Stimulated activated CD8-positive, alpha-beta memory T cell treated with anti-CD3 and anti-CD28 coated beads, Interleukin-7, amount 100 ng/mL, for 48 hours (primary cell): ENCODE measurements around the gene MAPKBP1.

Source experiments
- DNase-seq, 2 donors: peaks; one replicate each; pipeline ENCODE4 v3.0.0-alpha.2; 2020; ENCODE audit warnings: low read depth in 1 of 2; ENCODE audit errors: extremely low read depth in 1 of 2

MAPKBP1 gene

DNA sequence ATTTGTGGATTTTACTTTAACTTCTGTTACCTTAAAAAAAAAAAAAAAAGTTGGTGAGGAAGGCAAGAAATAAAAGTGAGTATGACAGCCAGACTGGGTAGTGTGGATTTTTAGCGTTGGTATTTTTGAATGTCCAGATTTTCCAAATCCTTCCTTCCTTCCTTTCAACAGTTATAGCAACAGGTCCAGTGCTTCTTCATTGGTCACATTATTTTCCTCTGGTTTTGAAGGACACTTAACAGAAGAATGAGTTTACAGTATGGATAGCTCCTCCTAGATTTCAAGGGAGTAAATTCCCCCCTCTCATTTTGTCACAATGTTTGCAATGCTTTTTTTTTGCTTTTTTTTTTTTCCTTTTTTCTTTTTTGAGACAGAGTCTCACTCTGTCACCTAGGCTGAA, 6.4 kb downstream of the MAPKBP1 start:
- DNase-seq, result no peak

DNA sequence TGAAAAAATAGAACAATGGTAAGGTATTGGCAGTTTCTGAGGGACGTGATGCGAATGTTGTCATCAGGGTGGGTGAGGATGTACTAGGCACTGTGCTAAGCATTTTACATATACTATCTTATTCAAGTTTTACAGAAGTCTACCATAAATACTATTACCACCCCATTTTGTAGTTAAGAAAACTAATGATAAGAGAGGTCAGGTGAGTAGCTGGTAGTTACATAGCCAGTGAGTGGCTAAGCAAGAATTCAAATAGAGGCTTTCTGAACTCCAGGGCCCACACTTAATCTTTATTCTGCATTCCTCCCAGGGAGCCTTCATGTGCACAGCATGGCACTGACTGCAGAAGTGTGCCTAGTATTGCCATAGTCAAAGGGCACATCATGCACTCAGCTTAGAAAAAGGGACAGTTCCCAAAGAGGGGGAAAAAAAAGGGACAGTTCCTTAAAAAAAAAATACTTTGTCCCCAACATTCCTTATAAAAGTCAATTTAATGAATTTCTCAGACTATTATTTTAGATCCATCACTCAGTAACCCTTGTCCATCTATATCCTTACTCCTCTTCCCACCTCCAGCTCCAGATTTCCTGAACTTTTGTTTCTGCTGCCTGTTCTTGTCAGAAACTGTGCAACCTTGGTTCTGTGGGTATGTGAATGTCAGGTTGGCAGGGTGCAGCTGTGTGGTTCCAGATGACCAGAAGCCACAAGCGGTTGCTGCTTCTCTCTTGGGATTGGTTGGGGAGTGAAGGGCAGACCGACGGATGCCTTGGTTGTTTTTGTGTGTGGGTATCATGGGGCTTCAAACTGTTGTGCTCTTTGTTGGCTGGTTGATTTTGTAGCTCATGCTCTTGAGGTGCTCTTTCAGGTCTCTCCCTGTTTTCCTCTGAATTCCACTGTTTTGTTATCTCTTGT, 8.3 kb downstream of the MAPKBP1 start:
- DNase-seq, result no peak

DNA sequence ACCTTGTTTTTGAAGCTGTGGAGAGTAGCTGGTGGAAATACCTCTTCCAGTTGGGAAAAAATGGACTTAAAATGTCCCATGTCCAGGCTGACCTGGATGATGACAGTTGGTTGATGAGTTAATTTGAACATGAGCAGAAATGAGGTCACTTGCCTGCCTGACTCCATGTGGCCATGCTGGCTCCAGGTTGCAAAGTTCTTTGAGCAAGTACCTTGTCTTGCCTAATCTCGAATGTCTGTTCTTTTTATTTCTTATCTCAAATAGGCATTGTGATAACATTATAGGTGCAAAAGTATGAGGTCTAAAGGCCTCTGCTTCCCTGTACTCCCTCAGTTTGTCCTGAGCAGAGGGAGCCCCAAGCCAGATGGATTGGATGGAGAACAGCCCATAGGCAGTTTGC, 9.0 kb downstream of the MAPKBP1 start:
- DNase-seq, result no peak

DNA sequence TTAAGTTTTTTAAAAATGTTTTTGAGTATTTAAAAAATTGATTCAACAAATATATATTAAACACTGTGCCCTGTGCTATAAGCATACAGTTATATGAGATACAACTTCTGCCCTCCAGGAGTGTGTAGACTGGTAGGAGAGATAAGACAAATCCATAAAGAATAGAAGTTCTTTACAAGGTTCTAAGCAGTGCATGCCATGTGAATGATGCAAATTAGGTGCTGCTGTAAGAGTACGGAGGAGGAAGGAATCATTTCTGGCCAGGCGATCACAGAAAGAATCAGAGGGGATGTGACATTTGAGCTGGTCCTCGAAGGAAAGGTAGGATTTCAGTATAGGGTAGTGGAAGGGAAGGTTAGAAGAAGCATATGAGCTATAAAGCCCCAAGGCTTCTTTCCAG, 14.0 kb downstream of the MAPKBP1 start:
- no peak for DNase-seq

DNA sequence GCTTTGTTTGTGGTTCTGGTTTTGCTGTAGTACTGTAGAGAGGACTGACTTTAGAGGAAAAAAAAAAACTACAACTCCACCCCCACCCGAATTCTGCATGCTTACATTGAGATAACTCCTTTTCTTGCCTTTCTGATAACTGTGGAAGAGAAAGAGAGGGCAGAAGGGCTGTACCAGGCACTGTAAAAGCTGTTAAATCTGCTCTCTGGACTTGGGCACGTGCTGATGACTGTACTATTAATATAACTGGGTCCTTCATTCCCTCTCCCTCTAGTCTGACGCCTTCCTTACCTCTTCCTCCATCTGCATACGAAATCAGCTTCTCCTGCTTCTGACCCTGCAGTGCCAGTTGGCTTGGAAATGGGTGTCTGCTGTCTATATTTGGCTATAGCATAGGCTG, 15.0 kb downstream of the MAPKBP1 start:
- no peak for DNase-seq

DNA sequence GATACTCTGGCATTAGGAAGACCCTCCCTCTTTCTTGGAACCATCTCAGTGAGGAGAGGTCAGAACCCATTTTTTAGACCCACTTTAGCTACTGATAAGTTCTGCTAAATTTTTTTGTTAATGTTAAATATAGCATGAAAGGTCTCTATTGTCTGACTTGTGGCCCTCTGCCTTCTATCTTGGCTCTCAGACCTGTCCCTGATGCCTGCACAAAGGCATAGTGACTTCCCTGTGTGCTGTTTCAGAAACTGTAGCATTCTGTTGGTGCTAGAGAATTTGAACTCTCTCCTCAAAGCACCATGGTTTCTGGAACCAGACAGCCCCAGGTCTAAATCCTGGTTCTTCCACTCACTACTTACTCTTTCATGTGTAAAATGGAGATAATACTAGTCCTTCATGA, 15.4 kb downstream of the MAPKBP1 start:
- DNase-seq, result no peak

DNA sequence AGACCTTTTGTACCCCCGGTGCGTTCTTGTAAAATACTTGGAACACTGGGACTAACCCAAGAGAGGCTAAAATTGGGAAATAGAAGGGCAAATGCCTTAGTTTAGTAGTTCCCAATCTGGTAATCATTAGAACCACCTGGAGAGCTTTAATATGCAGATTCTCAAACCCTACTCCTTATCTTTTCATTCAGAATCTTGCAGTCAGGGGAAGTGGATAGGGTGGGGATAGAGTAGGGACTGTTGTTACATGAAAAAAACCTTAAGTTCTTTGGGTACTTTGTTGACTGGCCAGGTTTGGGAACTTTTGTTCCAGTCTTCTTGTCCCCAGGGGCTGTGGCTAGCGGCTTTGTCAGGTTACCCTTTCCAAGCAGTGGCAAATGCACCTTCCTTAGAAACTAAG, 15.9 kb downstream of the MAPKBP1 start:
- DNase-seq, result no peak

DNA sequence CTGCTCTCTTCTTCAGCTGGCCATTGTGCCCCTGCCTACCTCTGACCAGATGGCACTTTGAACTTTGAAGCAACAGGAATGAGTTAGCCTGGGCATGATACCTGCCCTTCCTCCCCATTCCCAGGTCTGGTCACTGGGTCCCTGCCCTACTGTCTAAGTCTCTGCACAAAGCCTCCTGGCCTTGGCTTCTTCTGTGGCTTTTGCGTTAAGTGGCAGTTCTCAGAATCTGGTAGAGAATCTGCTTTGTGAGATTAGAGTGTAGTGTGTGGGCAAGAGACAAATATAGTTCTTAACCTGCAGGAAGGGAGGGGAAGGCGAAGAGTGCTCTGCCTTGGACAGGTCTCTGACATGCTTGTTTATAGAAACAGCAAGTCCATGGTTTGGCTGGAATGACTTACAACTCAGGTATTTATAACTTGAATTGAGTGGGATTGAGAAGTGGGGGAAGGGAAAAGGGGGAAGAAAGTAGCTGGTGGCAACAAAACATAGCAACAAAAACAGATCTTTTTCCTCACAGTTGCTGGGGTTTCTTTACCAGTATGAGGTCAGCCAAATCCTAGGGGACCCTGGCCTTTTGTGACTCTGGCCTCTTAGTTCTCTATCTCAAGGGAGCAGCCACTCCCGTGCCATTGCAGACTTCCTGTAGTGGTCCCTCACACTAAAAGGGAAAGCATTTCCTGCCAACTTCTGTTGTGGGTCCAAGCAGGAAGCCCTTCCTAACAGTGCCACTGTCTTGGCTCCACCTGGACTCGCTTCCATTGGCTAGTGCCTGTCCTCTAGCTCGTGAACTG, 16.7 kb downstream of the MAPKBP1 start:
- DNase-seq, result no peak

DNA sequence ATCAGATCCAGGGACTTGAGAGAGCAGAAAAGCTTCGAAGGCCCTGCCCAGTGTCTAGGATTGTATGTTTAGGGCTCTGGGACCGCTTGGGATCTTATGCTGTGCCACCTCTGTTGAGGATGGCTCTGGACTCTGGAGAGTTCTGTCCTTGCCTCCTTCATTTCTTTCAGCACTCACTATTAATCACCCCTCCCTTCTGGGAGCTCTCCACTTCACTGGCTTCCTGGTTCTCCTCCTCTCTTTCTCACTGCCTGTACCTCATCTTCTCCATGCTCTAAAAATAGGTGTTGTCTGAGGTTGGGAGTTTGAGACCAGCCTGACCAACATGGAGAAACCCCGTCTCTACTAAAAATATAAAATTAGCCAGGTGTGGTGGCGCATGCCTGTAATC, 17.3 kb downstream of the MAPKBP1 start:
- DNase-seq, result no peak

DNA sequence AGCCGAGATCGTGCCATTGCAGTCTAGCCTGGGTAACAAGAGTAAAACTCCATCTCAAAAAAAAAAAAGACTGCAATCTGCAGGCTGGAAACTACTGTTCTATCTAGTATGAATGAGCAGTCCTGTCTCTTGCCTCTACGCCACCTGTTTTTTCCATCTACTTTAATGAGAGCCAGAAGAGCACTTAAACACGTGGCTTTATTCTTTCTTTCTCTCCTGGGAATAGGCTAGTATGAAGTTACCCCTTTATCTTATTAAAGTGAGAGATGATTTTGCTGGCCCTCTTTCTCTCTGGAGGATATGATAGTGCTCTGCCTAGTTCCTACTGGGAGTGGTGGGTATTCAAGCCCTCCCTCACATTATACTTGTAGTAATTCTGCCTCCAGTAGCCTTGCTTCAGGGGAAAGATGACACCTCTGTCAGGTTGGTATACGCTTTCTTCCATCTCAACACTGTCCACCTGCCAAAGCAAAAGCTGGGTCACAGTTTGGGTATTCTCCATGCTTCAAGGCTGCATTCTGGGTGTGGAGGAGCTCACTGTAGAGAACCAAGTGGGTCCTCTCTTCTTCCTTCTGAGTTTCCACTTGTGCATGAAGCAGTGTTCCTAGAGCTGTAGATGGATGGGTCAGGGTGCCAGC, 17.8 kb downstream of the MAPKBP1 start:
- no peak for DNase-seq

DNA sequence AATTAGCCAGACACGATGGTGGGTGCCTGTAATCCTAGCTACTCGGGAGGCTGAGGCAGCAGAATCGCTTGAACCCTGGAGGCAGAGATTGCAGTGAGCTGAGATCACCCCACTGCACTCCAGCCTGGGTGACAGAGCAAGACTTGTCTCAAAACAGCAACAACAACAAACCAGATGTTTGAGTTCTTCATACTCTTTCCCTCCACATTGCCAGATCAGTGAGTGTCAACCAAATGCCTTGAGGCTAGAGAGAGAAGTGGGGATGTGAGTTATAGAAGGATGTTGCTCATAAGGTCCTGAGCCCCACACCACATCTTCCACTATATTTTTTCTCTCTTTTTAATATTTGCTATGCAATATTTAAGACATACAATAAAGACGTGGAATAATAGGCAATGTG, 19.8 kb downstream of the MAPKBP1 start:
- no peak for DNase-seq

DNA sequence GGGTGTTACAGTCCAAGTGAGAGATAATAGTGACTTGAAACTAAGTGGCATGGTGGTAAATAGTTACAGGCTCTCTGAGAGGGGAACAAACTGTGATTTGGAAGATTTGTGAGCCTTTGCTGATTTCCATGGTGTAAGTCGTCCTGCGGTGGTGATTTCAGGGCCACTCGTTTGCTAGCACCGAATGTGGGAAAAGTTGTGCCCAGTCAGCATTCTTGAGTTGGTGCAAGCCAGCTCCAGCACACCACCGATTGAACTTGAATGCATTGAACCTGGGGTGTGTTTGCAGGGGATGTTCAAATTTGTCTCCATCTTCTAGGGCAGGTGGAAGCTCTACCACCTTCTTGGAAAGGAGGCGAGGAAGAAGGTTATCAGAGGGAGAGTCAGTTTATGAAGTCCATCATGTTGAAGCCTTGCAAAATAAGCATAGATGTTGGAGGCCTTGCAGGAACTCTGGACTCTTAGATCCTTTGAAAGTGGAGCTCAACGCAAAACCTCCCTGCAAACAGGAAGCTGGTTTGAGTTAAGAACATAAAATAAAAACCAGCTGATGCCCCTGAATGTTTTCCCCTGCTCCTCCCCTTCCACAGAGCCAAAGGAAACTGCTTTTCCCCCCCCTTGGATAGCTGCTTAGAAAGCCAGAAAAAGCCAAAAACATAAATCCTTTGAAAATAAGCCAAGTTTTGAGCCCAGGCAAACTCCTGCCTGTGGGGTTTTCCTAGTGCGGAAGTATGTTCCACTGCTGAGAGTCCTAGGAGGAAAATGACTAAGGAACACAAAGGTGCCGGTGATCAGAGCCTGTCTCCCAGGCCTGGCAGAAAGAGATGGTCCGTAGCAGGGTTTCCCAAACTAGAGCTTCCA, 21.9 kb downstream of the MAPKBP1 start:
- no peak for DNase-seq

DNA sequence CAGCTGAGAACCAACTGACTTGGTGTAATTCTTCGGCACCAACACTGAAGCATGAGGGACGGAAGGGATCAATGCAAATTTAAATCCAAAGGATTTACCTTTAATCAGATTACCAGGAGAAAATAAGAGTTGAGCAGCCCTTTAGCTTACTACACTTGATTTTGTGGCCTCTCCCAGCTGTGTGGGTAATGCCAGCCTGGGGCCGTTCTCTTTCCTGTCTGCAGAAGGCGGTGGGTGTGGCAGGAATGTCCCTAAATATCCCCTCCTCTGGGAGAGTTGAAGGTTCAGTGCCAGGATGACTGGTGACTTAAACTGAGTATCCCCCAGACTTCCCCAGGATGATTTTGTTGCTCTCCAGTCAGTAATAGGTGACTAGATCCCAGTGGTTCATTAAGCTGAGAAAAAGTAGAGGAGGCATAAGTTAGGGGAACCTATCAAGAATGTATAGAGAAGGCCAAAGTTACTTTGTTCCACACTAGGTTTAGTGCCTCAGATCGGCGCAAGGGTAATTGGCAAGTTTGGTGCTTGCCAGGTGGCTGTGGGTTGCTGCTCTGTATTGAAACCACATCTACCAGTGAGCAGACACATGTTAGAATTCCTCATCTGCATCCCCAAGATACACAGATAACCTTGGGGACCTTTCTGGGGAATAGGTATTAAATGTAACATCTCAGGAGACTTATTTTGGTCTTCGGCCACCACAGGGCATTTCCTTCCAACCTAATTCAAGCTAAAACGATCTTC, 23.1 kb downstream of the MAPKBP1 start:
- DNase-seq, result no peak

DNA sequence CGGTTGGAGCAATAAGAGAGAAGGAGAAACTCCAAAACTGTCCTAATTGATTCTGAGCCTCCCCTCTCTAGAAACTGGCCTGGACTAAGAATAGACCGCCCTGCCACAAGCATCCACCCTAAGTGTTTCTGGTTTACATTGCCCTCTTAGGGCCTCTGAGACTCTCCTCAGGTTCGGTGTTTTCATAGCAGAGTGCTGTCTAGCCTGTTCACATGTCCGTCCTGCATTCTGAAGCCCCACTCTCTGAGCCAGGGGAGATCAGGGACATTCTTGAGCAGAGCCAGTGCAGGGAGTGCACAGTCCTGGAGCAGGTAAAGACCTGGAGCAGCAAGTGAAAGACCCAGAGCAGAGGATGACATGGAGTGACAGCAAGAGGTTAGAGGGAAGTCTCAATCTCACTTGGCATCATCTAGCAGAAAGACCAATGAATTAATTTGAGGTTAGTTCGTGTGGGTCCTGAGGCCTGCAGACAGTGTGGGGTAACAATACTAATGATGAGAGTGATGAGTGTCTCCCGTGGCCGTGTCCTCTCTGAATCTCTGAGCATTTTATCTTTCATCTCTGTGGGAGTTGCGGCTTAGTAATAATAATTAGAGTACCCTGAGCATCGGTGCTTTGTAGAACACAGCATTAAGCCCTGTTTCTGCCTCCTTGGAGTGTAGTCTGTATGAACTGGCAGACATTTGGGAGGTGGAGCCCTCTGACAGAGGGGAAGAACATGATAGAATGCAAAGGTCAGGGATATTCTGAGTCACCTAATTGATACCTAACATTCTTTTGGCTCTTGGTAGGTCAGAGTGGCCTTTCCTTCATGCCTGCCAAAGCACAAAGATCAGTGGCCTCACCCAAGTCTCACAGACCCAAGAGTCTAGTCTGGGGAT, 24.6 kb downstream of the MAPKBP1 start:
- no peak for DNase-seq

DNA sequence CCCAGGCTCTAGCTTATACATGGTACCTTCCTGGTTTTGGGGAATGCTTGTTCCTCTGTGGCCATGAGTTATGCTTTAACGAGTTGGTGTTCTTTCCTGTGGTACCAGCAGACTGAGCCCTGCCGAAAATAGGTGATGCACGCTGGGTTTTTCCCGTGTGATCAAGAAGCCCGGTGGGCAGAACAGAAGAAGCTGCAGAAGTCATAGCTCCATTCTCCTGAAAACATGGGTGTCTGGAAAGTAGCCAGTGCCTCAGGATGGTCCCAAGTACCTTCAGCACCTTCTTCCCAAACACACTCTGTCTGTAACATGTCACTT, 25.2 kb downstream of the MAPKBP1 start:
- no peak for DNase-seq

DNA sequence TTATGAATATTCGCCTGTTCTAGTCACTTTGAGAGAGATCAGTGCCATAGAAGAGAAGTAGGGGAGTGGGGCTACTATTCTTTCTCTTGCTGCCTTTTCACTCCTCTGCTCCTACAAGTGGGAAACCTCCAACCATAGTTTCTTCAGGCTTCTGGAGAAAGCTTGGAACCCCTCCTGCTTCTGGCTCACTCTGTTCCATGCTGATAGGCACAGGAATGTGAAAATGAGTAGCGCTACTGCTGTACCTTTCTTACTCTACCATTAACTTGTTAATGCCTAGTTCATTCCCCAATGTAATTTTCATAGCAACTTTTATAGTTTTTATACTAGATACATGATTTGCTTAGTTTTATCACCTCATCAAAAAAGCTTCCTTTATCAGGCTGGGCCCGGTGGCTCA, 26.9 kb downstream of the MAPKBP1 start:
- DNase-seq, result no peak

DNA sequence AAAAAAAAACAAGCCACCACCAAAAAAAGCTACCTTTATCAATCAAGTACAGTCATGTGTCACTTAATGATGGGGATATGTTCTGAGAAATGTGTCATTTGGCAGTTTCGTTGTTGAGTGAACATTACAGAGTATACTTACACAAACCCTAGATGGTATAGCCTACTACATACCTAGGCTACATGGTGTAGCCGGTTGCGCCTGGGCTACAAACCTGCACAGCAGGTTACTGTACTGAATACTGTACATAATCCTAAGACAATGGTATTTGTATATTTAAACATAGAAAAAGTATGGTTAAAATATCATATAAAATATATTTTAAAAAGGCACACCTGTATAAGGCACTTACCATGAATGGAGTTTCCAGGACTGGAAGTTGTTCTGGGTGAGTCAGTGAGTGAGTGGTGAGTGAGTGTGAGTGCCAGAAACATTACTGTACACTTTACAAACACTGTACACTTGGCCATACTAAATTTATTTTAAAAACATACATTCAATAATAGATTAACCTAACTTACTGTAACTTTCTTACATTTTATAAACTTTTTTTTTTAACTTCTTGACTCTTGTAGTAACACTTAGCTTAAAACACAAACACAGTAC, 27.7 kb downstream of the MAPKBP1 start:
- no peak for DNase-seq

DNA sequence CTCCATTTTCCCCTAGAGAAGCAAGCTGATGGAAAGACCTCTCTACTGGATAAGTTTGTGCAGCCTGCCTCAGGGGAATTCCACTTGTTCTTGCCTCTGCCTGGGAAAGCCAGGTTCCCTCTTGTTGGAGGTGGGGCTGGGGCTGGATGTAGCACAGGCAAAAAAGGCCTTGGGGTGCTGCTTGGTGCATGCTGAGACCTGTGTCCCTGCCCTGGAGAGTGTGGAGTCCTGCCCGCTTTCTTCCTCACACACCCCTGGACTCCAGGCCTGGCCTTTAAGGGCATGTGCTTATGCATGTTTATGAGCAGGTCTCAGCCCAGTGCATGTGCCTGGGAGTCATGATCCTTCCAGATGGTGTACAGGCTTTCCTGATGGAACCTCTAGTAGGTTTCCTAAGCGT, 30.1 kb downstream of the MAPKBP1 start:
- no peak for DNase-seq
